ENCODE data around the gene GREB1L. TPM values are rescaled to one million over a fixed set of nuclear protein-coding genes. Genes with fewer than 3 reads are reported as not detected.

The GREB1L gene
- total and polyA plus RNA-seq, 9 of the 15 experiments (the other 6 are each of a cell fraction or from before 2014, with no cell fraction given): 0.03 TPM; not detected in 8

- TF ChIP-seq, protein P1, sequence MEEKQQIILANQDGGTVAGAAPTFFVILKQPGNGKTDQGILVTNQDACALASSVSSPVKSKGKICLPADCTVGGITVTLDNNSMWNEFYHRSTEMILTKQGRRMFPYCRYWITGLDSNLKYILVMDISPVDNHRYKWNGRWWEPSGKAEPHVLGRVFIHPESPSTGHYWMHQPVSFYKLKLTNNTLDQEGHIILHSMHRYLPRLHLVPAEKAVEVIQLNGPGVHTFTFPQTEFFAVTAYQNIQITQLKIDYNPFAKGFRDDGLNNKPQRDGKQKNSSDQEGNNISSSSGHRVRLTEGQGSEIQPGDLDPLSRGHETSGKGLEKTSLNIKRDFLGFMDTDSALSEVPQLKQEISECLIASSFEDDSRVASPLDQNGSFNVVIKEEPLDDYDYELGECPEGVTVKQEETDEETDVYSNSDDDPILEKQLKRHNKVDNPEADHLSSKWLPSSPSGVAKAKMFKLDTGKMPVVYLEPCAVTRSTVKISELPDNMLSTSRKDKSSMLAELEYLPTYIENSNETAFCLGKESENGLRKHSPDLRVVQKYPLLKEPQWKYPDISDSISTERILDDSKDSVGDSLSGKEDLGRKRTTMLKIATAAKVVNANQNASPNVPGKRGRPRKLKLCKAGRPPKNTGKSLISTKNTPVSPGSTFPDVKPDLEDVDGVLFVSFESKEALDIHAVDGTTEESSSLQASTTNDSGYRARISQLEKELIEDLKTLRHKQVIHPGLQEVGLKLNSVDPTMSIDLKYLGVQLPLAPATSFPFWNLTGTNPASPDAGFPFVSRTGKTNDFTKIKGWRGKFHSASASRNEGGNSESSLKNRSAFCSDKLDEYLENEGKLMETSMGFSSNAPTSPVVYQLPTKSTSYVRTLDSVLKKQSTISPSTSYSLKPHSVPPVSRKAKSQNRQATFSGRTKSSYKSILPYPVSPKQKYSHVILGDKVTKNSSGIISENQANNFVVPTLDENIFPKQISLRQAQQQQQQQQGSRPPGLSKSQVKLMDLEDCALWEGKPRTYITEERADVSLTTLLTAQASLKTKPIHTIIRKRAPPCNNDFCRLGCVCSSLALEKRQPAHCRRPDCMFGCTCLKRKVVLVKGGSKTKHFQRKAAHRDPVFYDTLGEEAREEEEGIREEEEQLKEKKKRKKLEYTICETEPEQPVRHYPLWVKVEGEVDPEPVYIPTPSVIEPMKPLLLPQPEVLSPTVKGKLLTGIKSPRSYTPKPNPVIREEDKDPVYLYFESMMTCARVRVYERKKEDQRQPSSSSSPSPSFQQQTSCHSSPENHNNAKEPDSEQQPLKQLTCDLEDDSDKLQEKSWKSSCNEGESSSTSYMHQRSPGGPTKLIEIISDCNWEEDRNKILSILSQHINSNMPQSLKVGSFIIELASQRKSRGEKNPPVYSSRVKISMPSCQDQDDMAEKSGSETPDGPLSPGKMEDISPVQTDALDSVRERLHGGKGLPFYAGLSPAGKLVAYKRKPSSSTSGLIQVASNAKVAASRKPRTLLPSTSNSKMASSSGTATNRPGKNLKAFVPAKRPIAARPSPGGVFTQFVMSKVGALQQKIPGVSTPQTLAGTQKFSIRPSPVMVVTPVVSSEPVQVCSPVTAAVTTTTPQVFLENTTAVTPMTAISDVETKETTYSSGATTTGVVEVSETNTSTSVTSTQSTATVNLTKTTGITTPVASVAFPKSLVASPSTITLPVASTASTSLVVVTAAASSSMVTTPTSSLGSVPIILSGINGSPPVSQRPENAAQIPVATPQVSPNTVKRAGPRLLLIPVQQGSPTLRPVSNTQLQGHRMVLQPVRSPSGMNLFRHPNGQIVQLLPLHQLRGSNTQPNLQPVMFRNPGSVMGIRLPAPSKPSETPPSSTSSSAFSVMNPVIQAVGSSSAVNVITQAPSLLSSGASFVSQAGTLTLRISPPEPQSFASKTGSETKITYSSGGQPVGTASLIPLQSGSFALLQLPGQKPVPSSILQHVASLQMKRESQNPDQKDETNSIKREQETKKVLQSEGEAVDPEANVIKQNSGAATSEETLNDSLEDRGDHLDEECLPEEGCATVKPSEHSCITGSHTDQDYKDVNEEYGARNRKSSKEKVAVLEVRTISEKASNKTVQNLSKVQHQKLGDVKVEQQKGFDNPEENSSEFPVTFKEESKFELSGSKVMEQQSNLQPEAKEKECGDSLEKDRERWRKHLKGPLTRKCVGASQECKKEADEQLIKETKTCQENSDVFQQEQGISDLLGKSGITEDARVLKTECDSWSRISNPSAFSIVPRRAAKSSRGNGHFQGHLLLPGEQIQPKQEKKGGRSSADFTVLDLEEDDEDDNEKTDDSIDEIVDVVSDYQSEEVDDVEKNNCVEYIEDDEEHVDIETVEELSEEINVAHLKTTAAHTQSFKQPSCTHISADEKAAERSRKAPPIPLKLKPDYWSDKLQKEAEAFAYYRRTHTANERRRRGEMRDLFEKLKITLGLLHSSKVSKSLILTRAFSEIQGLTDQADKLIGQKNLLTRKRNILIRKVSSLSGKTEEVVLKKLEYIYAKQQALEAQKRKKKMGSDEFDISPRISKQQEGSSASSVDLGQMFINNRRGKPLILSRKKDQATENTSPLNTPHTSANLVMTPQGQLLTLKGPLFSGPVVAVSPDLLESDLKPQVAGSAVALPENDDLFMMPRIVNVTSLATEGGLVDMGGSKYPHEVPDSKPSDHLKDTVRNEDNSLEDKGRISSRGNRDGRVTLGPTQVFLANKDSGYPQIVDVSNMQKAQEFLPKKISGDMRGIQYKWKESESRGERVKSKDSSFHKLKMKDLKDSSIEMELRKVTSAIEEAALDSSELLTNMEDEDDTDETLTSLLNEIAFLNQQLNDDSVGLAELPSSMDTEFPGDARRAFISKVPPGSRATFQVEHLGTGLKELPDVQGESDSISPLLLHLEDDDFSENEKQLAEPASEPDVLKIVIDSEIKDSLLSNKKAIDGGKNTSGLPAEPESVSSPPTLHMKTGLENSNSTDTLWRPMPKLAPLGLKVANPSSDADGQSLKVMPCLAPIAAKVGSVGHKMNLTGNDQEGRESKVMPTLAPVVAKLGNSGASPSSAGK (IDR thresholded peaks at IDR 0.05): no peak
- TF ChIP-seq EZH2 (IDR thresholded peaks at IDR 0.05; ENCODE audit: borderline replicate concordance, low read depth, low read length): no peak
- no peak for TF ChIP-seq MIER1 (IDR thresholded peaks at IDR 0.05; ENCODE audit: low read depth)
- no peak for TF ChIP-seq CREB1 (IDR thresholded peaks at IDR 0.05)
- no peak for TF ChIP-seq CREB1 (CRISPR knock-in tag; IDR thresholded peaks at IDR 0.05)
- no peak for TF ChIP-seq TAL1 (IDR thresholded peaks at IDR 0.05)
Observed at GRCh38 chr18:21468514-21469164, 226.6 kb downstream of the GREB1L start (continued).
